HG03139 (cell line): ENCODE data around the gene CHTF8.

Source experiments
- ATAC-seq: cut with Tn5 transposase; IDR thresholded peaks from one replicate; pipeline ENCODE4 v1.9.1; 2021; ENCODE audit not compliant: unreplicated experiment

The CHTF8 gene

GRCh38 chr16:69114346-69114975, 17.9 kb downstream of the CHTF8 start:
- no peak for ATAC-seq

- ATAC-seq, result no peak
Measured at GRCh38 chr16:69113216-69113615, 19.2 kb downstream of the CHTF8 start.

GRCh38 chr16:69112285-69113129, 19.9 kb downstream of the CHTF8 start:
- ATAC-seq, result no peak

DNA sequence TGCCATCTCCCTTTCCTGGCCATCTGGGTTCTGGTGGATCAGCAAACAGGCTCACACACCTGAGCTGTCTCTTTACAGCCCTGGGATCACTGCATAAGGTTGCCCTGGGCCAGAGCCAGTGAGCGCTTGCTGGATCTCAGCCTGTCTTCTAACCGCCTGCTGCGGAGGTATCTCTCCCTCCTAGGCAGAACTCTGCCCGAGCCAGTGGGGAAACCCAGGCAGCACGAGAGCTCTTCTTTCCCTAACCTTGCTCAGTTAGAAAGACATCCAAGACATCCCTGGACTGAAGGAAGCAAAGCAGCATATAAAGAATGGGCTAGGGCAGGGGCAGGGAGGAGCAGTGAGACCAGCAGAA, 20.5 kb downstream of the CHTF8 start:
- ATAC-seq, result no peak

- ATAC-seq, result no peak
Measured at GRCh38 chr16:69111216-69111875, 21.0 kb downstream of the CHTF8 start.

- ATAC-seq, result no peak
Measured at GRCh38 chr16:69110406-69110805, 22.0 kb downstream of the CHTF8 start.

- ATAC-seq, result no peak
Measured at GRCh38 chr16:69109486-69110270, 22.7 kb downstream of the CHTF8 start.

DNA sequence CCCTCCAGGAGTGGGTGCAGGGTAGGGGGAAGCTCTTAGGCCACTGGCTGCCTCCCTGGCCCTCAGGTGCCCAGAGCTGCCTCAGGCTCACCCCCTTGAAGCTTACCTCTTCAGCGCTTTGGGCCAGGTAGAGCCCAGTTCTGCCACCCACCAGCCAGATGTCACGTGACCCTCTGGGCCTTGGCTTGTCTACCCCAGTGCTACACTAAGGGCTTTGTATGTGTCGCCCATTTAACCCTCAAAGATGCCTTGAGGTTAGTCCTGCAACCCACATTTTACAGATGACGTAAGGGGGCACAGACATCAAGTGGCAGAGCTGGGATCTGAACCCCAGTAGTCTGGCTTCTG, 23.5 kb downstream of the CHTF8 start:
- ATAC-seq, result no peak

DNA sequence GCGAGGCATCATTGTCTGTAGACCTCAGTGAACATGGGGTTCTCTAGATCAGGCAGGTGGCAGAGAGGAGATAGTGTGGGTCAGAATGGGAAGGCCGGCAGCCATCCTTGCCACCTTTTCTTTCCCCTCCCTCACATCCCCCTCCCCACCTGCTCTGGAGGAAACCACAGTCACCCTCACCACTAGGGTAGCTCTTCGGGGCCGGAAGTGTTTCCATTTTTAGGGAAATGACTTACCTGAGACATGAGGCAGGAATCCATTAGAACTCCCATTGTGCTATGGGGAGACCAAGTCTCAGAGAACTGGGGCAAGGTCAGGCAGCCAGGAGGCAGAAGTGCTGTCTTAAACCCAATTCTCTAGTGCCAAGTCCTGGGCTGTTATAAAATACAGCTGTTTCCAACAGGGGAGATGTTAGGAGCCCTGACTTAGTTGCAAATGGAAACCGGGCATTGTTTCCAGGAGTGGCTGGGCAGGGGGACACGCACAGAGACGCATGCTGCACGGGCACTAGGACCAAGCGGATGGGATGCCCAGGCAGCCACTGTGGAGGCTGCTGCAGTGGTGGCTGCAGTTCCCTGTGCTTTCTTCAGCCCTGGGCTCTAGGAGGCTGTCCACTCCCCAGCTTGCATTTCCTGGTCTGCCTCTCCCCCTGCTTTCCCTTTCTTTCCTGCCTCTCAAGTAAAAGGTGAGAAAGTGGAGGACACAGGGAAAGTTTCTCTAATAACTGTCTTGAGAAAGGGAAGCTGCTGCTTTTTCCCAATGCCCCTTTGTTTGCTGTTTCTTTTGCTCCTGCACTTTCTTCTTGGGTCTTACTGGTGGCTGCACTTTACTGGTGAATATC, 24.1 kb downstream of the CHTF8 start:
- ATAC-seq, result no peak

DNA sequence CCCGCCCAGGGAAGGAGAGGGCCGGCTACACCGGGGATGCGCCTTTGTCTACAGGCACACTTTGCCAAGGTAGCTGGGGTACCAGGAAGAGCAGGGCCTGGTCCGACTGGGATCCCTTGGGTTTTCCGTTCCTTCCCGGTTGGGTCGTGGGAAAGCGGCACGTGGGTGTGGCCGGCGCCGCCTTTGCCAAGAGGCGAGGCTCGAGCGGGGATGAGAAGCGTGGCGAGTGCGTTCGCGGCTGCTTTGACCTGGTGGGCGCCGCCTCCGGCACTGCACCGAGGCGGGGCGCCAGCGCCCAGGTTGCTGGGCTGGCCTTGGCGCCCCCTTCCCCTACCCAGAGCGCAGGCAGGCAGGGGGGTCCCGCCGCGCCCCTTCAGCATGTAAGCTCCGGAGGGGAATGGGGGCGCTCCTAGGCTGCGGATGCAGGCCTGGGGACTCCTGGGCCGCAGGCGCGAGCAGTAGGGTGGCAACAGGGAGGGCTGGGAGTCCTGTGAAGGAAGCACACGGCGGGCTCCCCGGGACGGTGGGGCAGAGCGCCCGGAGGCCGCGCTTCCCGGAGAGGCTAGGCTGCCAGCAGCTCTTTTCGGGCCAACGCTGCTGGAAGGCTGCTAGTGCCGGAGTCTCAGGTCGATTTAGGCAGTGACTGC, 24.9 kb downstream of the CHTF8 start:
- ATAC-seq, result no peak

GRCh38 chr16:69106491-69107315, 25.7 kb downstream of the CHTF8 start:
- ATAC-seq, result no peak

GRCh38 chr16:69105501-69106361, 26.7 kb downstream of the CHTF8 start, which contains the start of gene HAS3:
Gene HAS3, plus strand, starts transcription at chr16:69105653. Its CDS starts 3,743 bp downstream, at chr16:69109396.
- ATAC-seq, result no peak

DNA sequence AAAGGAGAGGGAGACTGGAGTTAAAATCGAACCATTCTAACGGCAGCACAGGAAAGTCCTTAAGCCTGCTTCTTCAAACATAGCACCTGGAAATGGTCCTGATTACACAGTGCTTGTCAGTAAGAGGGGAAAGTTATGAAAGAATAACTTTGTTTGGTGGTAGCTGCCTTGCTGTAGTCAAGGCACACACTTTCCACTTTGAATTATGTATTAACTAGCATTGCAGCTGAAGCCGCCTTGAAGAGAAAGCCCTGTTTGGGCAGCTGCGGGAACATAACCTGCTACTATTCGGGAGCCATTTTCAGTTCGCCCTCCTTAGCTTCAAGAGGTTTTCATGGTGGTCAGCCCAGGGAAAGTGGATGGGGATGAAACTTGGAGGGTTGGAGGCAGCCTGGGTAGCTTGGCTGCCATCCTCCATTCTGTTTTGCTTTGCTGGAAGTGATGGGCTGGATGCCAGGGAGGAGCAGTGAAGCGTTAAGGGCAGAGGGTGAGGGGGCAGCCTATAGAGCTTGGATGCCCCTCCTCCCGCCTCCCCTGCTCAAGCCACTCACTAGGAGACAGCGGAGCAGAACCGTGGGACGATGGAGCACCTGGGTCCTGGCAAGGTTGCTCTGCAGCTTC, 32.2 kb downstream of the CHTF8 start:
- ATAC-seq, result no peak

DNA sequence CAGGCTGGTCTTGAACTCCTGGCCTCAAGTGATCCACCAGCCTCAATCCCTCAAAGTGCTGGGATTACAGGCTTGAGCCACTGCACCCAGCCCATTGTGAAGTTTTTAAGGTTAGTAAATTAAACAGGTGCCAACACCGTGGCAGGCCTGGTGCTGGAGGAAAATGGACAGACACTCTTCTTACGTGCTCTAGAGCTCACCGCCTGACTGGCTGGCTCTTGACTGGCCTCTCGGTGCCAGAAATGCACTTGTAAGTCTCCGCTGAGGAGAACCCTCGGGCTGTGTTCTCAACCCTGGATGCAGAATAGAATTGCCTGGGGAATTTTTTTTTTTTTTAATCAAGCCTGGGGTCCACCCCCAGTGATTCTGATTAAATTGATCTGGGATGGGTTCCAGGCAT, 37.2 kb downstream of the CHTF8 start:
- no peak for ATAC-seq

- ATAC-seq, result no peak
Measured at GRCh38 chr16:69094501-69094900, 37.9 kb downstream of the CHTF8 start.

DNA sequence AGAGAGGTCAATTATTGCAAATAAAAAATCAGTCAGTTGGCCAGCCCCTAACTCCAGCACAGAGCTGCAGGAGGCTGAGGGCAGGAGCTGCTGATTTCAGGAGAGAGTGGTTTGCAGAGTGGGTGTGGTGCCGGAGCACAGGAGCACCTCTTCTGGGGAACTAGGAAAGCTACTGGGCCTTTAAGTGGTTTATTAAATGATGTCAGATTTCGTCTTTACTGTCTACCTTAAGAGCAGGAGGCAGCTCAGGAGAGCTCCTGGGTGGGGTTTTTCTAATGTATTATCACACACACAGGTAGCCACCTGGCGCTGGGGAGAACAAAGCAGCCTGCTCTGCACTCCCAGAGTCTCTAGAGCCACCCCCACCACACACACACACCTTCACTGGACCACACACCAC, 38.4 kb downstream of the CHTF8 start:
- no peak for ATAC-seq

DNA sequence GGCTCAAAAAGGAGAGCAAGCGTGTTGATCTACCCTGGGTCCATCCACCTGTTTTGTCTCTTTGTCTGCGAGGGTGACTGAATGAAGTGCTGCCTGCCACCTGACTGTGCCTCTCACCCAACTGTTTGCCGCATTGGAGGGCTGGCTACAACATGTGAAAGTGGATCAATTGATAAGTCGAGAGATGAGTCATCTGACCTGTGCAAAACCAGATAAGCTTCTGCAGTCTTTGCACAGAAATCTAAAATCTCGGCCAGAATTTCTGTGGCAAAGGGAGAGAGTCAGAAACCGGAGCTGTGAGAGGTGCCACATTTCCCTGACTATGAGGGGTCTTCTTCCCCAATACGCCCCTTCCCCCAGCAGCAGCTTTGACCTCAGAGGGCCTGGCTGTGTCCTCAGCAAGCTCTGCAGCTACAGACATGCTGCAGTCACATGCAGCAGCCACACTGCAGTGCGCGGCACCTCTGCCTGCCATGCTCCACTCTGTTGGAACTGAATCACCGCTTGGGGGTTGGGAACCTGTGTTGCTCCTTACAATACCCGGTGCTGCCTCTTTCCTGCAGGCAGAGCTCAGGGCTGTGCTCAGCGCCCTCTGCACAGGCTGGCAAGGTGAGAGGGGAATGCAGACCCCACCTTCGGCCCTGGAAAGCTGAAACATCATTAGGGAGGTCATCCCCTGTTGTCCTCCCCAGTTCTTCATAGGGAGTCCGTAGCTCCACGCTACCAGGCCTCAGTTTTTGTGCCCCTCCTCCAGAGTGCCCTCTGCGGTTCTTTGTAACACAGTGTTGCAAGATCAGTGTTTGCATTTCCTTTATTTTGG, 43.1 kb downstream of the CHTF8 start:
- no peak for ATAC-seq
